IPS-18c (cell line): ENCODE results near the gene DAB2IP.

Experiments
- H3K4me3 ChIP-seq: 2 replicates; pipeline ENCODE4 v1.7.0; 2013; ENCODE audit warnings: low read depth, mild to moderate bottlenecking, low read length, moderate library complexity; ENCODE audit not compliant: insufficient read depth
- H3K9me3 ChIP-seq: one replicate; pipeline ENCODE4 v1.6.1; 2013; ENCODE audit warnings: mild to moderate bottlenecking, low read length, moderate library complexity; ENCODE audit not compliant: control insufficient read depth, insufficient read depth

DAB2IP gene

DNA sequence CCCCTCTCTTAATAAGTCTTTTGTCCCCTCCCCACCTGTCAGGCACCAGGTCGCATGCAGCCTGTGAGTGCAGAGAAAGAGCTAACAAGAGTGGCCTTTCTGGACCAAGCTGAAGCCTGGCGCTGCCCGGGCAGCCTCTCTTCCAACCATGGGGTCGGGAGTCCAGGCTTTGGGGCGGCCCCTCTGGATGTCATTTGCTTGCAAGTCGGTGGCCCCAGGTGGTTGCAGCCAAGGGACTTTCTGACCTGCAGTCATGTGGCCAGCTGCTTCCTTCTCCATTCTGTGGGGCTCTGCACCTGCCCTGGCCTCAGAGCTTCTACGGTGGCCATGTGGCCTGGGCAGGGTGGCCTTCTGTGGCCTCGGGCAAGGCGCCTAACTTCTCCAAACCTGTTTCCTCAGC, 159.7 kb downstream of the DAB2IP start:
- H3K4me3 ChIP-seq = no peak overlapping the region

DNA sequence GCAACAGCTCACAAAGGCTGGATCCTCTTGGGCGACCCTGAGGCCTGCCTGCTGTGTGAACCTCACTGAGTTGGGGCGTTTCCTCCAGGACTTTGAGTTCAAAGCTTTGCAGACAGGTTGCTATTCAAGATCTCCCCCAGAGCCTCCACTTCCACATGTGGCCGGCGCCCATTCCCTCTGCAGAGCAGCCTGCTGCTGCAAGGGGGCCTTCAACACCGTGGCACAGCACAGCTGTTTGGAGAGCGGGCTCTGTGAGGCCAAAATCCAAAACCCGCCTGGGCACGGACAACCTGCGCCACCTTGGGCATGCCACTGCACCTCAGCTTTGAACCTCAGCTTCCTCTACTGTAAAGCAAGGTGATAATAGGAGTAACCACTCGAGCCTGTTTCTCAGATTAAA, 160.3 kb downstream of the DAB2IP start:
- Histone ChIP-seq H3K9me3 (no peaks in the 10 kb centered on the region), H3K4me3 (no peak overlapping the region)

More for the DNA sequence above, 159.7 kb downstream of the DAB2IP start:
- no peaks in the 10 kb centered on the region for H3K9me3 ChIP-seq

DNA sequence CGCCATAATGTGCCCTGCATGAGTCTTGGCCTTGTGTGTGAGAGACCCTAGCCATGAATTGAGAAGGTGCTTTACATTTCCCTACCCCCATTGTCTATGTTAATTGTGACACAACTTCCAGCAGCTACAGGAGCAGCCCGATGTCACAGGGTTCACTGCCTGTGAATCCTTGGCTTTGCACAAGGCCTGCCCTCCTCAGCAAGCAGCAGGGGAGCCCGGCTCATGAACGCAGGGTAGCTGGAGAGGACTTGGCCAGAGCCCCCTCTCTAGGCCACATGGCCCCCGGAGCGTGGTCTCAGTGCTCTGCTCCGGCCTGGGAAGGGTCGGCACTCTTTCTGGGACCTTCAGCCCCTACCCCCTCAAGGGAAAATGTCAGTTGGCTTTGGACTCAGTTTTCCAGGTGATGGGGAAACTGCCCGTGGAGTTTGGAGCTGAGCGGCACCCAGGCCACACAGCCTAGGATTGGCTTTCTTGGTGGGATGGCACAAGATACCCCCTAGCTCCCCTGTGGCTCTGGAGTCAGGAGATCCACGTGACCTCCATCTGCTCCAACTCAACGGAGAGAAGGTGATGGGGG, 160.8 kb downstream of the DAB2IP start:
- no peaks in the 10 kb centered on the region for H3K9me3 ChIP-seq
- H3K4me3 ChIP-seq = no peak overlapping the region

DNA sequence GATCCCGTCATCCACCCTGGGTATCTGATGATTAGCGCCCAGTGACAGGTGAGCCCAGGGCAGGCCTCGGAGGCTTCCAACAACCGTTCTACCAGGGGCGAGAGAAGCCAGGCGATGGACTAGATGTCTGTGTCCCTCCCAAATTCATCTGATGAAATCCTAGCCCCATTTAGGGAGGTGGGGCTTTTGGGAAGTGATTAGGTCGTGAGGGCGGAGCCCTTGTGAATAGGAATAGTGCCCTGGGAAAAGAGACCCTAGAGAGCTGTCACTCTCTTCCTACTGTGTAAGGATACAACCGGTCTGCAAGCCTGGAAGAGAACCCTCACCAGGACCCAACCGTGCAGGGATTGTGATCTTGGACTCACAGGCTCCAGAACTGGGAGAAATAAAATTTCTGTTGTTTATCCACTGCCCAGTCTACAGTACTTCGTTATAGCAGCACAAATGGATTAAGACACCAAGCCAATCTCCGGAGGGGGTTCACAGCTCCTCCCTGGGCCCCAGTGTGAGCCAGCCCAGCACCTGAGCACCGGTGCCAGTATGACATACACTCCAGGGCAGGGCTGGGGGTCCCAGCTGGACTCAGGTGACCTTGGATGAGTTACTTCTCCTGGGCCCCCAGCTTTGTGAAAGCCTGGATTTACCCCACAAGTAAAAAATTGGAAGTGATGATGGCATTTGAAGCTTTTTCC, 162.2 kb downstream of the DAB2IP start:
- Histone ChIP-seq H3K9me3 (no peaks in the 10 kb centered on the region), H3K4me3 (no peak overlapping the region)

DNA sequence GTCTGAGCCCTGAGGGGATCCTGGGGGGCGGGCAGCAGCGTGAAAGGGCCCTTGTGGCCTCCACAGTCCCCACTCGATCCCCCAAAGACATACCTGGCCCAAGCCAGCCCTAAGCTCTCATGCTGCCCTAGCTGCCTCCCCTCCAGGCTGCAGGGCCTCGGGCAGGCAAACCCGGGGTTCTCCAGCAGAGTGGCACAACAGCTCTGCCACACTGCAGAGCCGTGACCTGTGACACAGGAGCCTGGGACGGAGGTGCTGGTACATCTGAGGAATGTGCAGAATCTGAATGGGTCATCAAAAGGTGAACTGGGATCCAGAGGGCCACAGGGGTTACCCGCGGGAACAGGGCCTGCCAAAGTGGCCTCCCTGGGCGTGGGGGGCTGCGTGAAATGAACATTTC, 163.2 kb downstream of the DAB2IP start:
- Histone ChIP-seq H3K4me3 (no peak overlapping the region), H3K9me3 (no peaks in the 10 kb centered on the region)

DNA sequence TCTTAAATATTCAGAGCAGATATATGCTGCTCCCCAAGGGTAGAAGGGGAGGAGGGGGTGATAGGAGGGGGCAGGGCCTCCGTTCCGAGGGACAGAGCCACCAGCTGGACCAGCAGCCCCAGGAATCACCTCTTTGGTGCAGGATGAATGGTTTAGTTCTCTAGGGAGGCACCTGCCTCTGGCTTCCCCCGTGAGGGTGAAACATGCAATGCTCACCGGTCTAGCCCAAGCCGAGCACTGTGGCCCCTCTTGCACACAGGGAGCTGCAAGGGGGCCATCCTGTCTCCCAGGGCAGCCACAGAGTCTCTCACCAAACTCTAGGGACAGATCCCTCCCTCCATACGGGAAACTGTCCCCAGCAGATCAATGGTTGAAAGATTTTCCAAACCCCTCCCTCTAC, 163.7 kb downstream of the DAB2IP start:
- Histone ChIP-seq H3K4me3 (no peak overlapping the region), H3K9me3 (no peaks in the 10 kb centered on the region)

DNA sequence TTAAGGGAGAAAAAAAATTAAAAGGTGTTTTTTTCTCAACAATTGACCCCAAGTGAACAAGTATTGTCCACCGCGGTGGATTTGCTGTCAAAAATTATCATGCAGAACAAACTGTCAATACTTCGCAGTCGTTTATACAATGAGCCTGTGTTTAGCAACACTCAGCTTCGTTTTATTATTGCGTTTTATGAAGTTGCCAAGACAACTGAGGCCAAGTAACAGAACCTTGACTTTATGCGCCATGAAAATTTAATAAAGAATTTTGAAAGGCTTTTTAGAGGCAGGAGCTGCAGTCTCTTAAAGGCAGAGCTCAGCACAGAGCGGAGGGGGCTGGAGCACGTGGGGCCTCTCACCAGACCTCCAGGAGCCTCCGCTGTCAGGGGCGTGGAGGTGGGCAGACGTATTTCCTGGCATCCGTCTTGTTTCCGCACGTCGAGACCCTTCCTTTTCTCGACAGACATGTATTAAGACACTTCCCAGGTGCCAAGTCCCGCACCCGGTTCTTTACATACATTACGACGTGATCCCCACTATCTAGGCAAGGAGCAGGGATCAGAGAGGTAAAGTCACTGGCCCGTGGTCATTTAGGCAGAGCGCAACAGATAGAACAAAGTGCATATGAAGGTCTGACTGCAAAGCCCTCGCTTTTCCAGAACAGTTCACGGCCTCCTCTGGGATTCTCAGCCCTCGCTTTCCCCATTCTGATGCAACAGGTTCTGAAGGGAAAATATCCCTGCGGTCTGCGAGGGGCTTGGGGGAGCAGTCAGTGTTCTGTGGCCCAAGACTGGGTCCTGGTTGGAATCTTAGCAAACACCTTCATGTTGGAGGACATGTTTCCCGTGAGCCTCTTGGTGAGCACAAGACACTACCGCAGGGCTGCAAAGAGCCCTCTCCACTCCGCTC, 164.4 kb downstream of the DAB2IP start:
- H3K4me3 ChIP-seq = no peak overlapping the region
- H3K9me3 ChIP-seq = no peaks in the 10 kb centered on the region

DNA sequence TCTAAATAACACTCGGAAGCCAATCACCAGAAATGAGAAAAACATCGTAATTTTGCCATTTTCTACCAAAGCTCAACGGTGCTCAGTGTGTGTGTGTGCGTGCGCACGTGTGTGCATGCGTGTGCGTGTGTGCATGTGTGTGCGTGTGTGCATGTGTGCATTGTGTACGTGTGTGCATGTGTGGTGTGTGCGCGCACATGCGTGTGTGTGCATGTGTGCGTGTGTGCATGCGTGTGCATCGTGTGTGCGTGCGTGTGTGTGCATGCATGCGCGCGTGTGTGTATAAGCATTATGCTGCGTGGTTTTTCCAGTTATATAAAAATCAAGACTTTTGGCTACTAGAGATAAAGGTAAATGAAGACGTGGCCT, 165.0 kb downstream of the DAB2IP start:
- H3K9me3 ChIP-seq = no peaks in the 10 kb centered on the region
- no peak overlapping the region for H3K4me3 ChIP-seq

DNA sequence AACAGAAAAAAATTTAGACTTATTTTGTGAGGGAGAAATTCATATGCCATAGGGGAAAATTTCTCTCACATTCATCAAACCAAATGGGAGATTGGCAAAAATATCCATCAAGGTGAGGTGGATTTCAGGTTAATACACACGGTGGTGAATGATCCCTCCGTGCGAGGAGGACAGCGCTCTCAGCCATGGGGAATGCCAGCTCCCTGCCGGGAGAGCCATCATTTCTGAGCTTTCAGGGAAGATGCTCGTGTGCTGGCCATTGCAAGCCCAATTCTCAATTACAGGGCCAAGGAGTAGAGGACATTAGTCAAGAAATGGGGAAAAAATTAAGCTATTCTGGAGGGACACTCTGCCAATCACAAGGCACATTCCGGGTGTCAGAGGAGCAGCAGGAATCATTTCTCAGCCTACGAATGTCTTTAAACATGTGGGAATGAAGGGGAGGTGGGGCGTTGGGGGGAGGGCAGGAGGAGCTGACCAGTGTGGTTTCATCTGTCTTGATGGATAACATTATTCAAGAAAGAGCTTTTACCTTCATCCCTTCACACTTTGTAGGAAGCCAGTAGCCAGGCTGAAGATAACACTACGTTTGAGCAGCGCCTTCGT, 165.5 kb downstream of the DAB2IP start:
- Histone ChIP-seq H3K4me3 (no peak overlapping the region), H3K9me3 (no peaks in the 10 kb centered on the region)

DNA sequence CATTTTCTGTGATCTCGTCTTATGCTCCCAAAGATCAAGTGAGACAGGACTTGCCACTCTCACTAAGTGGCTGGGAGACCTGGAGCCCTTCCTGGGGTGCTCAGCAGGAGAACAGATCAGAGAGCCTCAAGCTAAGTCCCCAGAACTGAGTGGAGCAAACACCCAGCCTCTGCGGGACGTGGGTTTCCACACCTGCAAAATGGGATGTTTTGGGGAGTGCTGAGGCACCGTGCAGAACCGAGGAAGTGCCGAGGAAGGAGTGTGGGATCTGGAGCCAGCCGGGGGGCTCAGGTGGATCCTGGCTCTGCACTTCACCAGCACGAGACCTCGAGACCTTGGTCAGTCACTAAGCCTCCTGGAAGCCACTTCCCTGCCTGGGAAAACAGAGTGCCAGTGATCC, 166.0 kb downstream of the DAB2IP start:
- Histone ChIP-seq H3K4me3 (no peak overlapping the region), H3K9me3 (no peaks in the 10 kb centered on the region)

DNA sequence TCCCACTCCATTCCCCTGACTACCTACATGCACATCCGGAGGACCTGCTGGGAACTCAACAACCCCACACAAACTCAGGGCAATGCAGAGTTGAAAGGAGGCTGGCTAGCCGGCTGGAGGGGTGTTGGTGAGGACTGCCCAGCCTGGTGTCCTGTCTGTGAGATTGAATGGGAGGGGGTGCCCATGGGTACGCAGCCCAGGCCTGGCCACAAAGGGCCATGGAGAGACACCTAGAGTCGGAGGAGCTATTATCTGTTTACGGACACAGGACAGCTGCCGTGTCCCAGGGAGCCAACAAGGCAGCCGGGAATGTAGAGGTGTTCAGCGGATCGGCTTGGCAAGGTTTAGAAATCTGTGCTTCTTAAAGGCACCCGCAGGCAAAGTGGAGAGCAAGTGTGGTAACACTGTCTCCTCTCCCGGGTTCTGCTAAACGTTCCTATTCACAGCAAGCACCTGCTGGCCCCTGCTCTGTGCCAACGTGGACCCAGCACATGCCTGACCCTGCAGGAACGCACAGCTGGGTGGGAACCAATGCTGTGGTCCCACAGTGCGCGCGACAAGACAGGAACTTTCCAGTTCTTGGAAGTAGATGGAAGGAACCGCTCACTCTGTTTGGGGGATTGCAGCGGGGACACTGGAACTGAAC, 166.7 kb downstream of the DAB2IP start:
- Histone ChIP-seq H3K9me3 (no peaks in the 10 kb centered on the region), H3K4me3 (no peak overlapping the region)

DNA sequence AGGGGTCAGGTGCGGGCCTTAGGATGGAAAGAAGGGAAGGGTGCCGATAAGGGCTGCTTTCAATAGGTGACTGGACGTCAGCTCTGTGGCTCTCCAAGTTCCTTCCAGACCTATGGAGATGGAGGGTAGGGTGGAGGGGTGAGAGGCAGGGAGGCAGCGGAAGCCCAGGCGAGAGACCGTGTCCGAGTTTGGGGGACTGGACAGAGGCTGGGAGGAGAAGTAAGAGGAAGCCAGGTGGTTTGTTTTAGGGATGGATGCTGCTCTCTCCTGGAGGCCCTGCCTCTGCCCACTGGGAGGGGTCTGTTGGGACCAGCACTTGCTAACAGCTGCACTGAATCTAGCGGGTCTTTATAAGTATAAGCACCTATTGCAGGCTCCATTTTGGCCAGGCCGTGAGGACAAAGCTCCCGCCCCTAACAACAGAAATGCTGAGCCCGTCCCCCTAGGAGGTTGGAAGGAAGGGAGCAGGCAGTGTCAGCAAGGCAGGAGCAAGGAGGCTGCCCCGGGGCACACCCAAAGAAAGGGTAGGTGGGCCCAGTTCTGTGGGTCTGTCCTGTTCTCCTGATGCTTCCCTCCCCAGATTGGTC, 167.5 kb downstream of the DAB2IP start:
- Histone ChIP-seq H3K4me3 (no peak overlapping the region), H3K9me3 (no peaks in the 10 kb centered on the region)

DNA sequence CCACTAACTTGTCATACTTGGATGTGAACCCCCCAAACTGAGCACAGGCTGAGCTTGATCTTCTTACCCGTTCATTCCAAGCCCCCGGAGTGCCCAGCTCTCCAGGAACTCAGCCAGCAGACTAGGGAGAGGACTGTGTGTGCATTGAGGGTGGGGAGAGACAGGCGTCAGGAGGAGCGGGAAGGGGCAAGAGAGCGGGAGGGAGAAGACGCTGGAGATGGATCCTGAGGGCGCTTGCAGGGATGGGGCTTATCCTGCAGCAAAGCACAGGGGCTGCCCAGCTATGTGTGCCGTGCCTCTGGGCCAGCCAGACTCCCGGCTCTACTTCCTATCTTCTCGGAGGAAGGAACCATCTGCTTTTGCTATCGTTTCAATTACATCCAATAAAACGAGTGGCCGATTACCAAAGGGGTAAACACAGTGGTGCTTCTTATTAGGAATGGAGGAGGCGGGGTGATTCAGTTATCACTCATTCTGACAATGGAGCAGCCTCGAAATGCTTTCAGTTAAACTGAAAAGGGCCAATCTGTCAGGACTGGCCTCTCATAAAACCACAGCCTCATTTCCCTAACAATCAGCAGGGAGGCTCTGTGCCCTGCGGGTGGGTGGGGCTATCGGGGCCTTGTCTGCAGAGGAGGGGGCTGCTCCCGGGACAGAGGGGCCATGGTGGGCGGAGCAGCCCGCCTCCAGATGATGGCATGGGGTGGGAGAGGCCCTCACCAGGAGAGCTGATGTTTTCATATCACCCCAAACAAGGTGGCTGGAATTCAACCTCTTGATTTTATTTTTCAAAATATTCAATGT, 168.2 kb downstream of the DAB2IP start:
- Histone ChIP-seq H3K4me3 (no peak overlapping the region), H3K9me3 (no peaks in the 10 kb centered on the region)

DNA sequence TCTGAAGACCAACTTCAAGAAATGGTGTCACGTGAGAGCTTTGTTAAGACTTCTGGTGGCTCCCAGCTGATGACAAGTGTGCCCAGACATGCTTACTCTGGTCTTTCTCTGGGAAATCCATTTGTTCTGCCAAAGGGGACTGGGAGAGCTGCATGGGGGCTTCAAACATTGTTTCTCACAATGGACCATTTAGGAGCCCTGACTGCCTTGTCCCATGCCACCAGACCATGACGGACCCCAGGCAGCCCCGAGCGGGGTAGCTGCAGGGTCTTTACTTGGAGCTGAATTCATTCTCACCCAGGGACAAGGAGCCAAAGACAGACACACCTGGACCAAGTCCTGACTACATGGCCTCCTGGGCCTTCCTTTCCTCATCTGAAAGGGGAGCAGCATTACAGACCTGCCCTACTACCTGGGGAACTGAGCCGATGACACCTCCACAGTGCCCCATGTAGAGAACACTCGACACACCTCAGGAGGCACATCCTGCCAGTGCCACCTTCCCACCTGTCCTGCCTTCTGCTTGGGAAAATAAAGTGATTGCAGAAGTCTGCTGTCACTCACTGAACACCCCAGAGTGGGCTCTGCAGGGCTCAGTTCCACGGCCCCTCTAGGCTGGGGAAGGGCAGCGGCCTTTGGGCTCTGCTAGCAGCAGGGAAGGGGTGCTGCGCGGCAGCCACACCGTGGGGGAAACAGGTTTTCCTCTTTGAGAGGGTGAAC, 169.0 kb downstream of the DAB2IP start:
- Histone ChIP-seq H3K9me3 (no peaks in the 10 kb centered on the region), H3K4me3 (no peak overlapping the region)

DNA sequence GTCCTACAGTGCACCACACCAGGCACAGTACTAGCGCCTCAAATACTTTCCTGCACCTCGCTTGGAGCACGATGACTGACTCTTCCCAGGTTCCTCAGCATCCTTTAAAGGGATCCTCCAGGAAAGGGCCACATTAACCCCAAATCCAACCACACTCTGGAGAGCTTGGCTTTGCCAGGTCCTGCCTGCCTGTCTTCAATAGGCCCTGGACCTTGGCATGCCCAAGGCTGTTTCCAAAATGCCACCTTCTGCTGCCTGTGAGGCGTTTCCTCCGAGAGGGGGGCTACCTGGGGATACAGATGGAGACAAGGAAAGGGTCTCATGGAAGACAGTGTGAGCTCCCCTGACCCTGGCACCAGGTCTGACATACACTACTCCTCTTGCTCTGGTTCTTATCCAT, 169.9 kb downstream of the DAB2IP start:
- Histone ChIP-seq H3K4me3 (no peak overlapping the region), H3K9me3 (no peaks in the 10 kb centered on the region)
